NCI-H2196 (cell line): ENCODE results near the gene ARPC1B.

Experiments
- DNase-seq: peaks from one replicate; lab custom pipeline; 2025; ENCODE audit not compliant: unreplicated experiment; lab: John Stamatoyannopoulos, UW

Gene ARPC1B

GRCh38 chr7:99387912-99388311 lies 13.4 kb downstream of the ARPC1B start:
- DNase-seq: no peak

- no peak for DNase-seq
These were observed 15.2 kb downstream of the ARPC1B start for GRCh38 chr7:99389772-99390171.

- DNase-seq: no peak
These were observed 16.5 kb downstream of the ARPC1B start for GRCh38 chr7:99390941-99391602.

DNA sequence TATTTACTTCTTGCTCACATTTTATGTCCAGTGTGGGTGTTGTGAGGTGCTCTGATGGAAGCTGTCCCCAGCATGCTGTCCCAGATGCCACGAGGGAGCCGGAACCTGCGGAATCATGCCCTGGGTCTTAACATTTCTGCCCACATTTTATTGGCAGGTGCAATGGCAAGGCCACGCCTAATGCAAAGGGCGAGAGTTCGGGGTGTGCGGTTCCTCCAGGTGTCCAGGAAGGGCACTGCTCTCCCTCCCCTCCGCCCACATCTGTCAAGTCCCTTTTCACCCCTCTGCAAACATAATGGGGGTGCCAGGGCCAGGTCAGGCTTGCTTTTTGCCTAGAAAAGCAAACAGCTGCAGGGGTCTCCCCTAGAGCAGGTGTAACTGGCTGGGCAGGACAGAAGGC lies 17.5 kb downstream of the ARPC1B start:
- DNase-seq: no peak

DNA sequence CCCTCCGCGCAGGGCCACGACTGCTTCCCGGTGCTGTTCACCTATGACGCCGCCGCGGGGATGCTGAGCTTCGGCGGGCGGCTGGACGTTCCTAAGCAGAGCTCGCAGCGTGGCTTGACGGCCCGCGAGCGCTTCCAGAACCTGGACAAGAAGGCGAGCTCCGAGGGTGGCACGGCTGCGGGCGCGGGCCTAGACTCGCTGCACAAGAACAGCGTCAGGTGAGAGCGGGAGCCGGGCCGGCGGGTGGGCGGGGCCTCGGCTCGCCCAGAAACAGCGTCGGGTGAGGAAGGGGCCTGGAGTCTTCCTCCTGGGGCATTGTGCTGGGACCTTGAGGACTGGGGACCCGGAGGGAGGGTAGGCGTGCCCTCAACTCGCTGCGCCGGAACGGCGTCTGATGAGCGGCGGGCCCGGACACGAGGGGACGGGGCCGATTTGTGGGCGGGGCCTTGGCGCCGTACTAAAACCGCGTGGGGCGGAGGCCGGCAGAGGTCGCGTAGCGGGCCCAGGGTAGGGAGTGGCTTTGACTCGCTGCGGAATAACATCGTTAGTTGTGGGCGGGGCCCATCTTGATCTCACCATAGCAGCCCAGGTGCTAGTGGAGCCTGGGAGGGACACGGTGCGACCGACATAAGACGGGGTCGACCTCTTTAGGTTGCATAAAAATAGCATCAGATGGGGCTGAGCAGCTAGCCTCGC lies 18.3 kb downstream of the ARPC1B start:
- peak; percentile 90 for DNase-seq

GRCh38 chr7:99393355-99394187 lies 19.0 kb downstream of the ARPC1B start:
- peak; percentile 88 for DNase-seq

- DNase-seq: no peak
These were observed 19.6 kb downstream of the ARPC1B start for GRCh38 chr7:99394188-99394502.

DNA sequence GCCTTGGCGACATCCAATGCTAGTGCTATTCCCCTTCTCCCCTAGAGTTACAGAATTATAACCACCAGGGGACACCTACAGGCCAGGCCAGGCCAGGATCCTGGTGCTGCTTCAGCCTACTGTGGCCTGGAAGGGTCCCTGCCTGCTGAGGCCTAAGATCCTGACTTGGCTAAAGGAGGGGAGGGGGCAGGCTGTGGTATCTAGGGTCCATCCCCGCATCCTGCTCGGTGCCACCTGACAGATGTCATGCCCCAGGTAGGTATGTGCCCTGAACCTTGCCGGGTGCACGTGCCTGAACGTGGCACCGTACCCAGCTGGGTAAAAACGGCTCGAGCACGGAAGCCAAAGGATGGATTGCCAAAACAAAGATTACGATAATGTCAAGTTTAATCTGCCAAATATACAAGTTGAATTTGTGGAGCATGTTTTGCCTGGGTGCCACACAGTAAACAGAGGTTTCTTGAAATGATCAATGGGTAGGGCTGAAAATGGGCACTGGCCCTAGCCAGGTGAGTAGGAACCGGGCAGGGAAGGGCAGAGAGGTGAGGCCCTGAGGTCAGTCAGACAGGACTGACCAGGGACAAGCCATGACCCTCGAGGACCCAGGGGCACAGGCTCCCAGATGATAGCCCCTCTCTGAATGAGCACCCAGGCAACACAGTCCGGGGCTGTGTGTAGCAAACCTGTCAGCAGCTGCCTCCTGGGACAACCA lies 21.2 kb downstream of the ARPC1B start:
- no peak for DNase-seq

- no peak for DNase-seq
These were observed 22.1 kb downstream of the ARPC1B start for GRCh38 chr7:99396418-99397296.

GRCh38 chr7:99397297-99397983 lies 22.9 kb downstream of the ARPC1B start:
- no peak for DNase-seq

DNA sequence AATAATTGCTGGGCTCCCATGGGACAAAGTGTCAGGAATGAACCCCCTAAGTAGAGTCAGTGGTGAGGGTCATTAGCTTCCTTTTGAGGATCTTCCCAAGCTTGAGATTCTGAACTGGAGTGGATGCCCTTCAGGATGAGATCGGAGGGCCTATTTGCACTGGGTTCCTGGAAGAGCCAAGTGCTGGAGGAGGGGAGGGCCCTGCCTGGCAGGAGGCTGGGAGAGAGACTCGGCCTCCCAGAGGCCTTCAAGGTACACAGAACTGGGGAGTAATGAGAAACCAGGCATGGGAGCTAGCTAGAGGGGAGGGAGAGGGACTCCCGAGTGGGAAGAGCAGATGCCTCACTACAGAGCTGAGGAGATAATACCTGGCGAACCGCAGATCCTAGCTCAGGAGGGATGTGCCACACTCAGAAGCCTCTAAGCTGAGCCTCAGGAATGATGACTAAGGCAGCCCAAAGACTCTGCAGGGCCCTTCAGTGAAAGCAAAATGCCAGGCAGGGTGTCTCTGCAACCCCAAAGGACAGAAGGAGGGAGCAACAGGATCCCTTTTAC lies 24.4 kb downstream of the ARPC1B start:
- DNase-seq: no peak

DNA sequence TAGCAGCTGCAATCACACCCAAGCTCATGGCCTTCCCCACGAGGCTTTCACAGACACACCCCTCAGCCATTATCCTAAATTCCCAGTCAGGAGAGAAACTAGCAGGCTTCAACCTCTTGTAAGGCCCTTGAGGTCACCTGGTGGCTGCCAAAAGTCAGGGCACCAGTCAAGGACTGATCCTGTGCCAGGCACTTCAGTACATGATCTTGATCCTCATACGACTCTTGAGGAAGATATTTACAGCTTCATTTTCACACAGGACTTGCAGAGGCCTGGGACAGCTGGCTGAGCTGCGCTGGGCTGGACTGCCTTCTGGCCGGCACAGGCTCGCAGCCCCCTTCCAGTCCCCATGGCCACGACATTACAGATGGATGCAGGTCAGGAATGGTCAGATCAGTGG lies 25.1 kb downstream of the ARPC1B start:
- DNase-seq: peak; percentile 15

GRCh38 chr7:99402854-99403253 lies 28.3 kb downstream of the ARPC1B start:
- DNase-seq: no peak

DNA sequence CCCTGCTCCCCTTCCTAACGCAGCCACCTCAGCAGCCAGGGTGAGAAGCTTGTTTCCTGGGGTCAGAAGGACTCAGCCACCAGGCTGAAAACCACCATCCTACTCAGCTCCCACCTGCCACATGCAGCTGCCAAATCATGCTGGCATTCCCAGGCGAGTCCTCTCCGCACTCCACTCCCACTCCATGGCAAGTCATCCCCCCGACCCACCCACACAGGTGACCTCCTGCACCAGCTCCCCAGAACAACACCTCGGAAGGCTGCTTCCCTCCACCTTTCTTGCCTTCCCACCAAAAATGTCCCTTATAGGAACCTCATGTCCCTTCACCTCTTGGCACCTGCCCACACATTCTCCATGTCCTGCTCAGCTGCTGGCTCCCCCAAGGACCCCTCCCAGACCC lies 29.2 kb downstream of the ARPC1B start:
- no peak for DNase-seq

- no peak for DNase-seq
These were observed 29.9 kb downstream of the ARPC1B start for GRCh38 chr7:99404235-99404976.

DNA sequence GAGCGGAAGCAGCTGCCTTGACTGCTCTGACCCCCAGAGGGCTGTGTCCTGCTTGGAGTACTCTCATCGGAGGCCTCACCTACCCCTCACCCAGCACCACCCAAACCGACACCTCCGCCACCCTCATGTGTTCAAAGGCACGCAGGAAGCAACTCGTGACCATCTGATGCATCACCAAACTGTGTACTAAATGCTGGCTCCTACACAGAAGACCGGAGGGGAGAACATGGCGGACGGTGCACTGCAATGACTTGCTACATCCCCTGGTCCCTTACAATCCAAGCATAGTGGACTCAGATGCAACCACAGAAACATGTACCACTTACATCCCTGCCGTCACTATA lies 30.4 kb downstream of the ARPC1B start:
- no peak for DNase-seq

DNA sequence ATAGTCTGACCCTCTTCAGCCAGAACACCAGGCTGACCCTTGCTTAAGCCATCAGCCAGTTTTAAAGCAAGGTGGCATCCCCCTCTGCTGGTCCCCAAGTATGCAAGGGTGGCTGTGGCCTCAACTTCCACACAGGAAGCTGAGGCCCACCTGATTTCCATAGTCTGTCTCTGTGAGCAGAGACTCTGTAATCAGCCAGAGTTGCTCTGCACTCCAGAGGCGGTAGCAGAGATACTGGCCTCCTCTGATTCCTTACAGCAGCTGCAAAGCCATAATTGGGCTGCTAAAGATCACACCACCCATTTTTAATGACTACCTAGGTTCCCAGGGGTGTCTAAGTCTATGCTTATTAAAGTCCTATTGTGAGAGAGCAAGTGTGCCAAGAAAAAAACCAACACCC lies 32.0 kb downstream of the ARPC1B start:
- DNase-seq: no peak

DNA sequence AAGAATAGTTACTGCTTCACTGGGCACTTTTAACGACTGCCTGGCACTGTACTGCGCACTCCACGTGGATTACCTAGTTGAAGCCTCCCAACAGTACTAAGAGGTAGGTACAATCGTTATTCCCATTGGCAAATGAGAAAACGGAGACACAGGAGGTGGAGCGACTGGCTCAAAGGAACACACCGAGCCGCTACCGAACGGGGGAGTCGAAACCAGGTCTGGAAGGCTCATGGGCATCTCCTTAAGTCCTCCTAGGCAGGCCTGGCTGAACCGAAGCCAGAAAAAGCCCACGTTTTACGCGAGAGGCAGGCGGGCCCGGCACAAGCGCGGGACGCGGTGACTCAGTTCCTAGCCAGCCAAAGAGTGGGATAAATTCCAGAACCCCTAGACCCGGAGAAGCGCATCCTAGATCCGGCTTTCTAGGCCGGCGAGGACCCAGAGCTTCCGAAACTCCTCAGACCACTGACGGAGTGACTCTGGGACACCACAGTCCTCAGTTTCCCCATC lies 33.4 kb downstream of the ARPC1B start:
- peak; percentile 39 for DNase-seq
